HG02840 (cell line): ENCODE measurements around the gene KCNN3.

Source experiments
- ATAC-seq: cut with Tn5 transposase; IDR thresholded peaks from one replicate; pipeline ENCODE4 v1.9.1; 2021; ENCODE audit warnings: mild to moderate bottlenecking, moderate library complexity, moderate number of reproducible peaks; ENCODE audit not compliant: unreplicated experiment, low FRiP score

Gene KCNN3

DNA sequence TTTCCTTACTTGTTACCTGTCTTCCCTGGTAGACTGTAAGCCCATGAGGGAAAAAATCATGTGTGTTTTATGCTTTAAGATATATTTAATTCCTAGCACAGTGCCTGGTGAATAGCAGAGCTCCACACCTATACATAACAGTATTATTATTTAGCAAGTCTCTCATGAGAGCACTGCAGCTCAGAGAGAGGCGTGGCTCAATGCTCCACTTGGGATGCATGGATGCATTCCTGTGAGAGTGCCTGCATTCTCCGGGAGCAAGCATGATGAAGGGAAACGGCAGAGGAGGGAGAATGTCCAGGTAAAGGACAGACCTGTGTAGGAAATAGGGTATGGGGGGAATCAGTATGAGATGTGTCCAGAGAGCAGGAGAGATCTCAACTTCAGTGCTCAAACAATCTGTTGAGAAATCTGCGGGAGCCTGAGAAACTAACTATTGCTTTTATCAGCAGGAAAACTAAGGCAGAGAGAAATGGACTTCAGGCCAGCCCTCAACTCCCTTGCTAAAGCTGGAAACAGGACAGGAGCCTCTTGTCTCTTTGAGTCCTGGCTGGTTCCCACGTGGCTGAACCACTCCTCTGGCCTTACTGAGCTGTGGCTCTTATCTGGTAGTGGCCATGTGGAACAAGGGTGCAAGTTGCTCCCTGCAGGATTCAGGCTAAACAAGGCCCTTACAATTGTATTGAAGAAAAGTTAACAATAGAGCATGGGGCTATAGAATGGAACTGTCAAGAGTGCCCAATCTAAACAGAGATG, 113.1 kb downstream of the KCNN3 start:
- no peak for ATAC-seq

DNA sequence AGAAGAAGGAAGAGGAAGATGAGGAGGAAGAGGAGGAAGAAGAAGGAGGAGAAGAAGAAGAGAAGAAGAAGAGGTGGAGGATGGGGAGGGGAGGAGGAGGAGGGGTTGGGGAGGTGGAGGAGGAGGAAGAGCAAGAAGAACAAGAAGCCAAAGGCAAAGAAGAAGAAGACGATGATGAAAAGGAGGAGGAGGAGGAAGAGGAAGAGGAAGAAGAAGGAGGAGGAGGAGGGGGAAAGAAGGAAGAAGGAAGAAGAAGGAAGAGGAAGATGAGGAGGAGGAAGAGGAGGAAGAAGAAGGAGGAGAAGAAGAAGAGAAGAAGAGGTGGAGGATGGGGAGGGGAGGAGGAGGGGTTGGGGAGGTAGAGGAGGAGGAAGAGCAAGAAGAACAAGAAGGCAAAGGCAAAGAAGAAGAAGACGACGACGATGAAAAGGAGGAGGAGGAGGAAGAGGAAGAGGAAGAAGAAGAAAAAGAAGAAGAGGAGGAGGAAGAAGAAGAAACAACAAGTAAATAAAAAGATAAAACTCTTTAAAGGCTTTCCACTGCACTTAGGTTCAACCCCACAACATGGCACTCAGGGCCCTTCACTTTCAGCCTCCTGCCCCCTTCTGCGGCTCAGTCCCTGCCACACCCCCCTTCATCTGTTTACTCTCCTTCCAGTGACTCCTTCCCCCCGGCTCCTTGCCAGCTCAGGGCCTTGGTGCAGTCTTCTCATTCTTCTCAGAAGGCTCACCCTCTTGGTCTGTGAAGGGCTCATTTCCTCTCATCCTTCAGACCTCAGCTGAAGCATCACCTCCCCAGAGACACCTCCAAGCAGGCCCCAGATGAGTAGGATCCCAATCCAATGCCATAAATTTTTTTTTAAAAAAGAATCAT, 114.0 kb downstream of the KCNN3 start:
- no peak for ATAC-seq

DNA sequence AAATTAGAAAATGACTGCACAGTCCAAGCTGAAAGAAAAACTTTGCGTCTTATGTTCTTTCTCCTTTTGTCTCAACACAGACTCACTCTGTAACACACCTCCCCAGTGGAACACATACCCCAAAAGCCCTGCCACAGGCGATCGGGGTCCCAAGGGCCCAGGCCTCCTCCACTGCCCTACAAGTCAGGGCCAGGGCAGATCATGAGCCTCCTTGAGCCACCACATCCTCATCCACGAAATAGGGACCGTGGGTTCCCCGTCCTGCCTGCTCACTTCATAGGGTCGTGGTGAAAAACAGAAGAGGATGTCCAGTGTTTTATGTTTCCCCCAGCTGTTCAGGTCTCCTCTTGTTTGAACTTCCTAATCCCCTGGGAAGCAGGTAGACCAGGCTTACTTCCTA, 116.7 kb downstream of the KCNN3 start:
- ATAC-seq, result no peak

DNA sequence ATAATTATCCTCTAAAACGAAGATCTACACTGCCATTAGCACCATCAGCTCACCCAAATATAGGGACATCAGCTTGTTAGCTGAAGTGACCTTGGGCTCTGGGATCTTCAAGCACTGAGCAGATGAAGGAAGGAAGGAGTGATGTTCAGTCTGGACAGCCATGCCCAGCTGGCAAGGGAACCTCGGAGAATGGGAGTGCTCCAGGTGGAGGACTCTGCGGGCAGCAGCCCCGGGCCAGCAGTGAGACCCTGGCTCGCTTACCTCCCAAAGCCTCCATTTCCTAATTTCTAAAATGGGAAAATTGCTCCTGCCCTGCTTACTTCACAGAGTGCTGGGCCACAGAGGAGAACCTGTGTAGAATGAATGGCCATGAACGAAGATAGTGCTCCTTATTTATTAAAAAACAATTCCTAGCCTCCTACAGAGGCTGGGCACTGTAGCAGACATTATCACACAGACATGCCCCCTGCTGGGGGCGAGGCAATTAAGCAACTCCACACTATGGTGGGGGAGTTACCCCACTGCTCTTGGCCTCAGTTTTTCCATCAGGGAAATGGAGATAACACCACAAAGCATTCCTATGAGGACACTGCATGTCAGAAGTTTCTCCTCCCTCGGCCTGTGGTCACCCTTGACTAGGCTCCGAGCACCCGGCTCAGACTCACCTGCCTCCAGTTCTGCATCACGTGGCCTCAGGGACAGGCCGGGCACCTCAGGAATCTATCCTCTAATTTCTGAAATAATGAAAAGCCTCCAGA, 117.6 kb downstream of the KCNN3 start:
- no peak for ATAC-seq

DNA sequence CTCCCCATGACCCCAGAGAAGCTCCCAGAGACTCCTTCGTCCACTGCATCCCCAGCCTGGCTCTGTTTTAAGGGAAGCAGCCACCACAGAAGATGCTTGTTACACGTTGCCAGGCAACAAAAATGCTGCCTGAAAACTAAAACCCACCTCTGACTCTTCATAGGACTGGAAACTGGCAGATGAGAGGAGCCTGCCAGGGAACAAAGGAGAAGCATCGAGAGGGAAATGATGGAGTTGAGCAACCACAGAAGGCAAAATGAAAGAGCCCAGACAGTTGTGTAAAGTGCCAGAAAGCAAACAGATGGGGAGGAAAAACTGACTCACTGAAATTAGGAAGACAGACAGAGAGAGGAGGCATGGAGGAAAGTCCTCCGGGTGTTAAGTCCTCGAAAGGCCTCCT, 118.4 kb downstream of the KCNN3 start:
- ATAC-seq, result no peak

DNA sequence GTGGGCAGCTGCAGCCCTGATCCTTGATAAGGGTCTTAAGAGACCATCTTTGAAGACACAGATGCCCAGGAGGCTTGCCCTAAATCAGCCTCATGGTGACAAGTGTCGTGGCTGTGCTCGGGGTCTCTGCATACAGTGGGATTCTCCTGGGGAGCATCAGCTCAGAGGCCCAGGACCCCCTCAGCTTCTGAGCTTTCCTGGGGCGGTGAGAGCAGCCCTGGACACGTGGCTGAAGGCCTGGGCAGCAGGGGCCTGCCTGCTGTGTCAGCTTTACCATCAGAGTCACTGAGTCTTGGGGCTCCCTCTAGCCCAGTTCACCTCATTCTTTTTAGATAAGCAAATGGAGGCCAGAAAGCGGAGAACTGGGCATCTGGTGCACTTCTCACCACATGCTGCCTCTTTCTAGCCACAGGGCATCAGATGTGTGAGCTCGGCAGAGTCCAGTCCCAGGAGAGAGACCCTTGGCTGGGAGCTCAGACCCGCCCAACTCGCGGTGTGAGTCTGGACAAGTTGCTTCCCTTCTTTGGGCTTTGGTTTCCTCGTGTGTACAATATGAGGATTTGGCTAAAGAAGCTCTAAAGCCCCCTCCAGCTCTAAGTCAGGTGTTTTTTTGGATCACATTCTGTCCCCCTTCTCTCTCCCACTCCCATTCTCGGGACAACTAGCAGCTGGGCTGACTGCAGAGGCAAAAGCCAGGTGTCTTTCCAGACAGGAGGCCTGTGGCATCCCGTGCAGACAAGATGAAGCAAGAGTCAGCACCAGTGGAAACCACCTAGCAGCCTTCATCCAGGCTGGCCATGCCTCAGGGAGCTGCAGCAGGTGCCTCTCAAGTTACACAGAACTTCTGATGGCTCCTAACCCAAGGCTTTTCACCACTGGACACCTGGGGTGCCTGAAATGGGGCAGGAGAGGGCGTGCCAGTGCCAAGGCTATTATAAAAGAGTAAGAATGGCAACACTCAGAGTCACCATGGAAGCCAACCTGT, 119.1 kb downstream of the KCNN3 start:
- ATAC-seq, result no peak

DNA sequence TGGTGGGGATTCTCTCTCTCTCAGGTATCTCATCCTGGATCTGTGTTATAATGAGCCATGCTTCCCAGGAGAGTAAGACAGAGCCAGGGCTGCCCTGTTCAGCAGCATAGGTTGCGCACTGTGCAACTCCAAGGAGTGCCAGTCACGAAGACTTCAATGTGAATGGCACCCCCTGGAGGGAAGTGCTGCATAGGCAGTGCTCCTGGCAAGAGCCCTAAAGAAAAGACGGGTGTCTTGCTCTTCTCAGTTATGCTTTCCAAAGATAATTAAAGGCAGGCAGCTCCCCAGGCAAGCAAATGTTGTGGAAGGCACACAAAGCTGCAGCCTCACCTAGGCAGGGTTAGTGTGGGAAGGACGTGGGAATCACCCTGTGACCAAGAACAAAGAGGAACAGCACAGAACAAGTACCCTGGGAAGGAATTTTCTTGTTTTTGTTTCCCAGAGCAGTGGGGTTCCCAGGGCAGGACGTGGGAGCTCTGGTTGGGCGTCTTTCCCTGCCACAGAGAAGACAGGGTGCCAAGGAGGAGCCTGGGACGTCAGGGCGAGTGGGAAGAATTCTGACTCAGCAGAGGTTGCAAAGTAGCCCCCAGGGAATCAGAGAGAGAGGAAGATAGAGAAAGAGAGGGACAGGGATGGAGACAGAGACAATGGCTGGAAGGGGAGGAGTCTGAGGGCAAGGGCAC, 120.9 kb downstream of the KCNN3 start:
- ATAC-seq, result no peak

DNA sequence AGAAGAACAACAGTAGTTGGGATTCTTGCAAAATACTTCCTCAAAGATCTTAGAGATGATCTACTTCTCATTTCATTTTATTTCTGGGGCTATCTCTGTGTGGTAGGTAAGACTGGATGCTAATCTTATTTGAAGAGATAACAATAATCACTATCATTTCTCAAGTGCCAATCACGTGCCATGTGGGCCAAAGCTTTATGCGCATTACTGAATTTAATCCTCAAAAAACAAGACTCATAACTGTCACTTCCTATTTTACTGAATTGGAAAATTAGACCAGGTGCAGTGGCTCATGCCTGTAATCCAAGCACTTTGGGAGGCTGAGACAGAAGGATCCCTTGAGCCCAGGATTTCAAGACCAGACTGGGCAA, 121.7 kb downstream of the KCNN3 start:
- no peak for ATAC-seq

DNA sequence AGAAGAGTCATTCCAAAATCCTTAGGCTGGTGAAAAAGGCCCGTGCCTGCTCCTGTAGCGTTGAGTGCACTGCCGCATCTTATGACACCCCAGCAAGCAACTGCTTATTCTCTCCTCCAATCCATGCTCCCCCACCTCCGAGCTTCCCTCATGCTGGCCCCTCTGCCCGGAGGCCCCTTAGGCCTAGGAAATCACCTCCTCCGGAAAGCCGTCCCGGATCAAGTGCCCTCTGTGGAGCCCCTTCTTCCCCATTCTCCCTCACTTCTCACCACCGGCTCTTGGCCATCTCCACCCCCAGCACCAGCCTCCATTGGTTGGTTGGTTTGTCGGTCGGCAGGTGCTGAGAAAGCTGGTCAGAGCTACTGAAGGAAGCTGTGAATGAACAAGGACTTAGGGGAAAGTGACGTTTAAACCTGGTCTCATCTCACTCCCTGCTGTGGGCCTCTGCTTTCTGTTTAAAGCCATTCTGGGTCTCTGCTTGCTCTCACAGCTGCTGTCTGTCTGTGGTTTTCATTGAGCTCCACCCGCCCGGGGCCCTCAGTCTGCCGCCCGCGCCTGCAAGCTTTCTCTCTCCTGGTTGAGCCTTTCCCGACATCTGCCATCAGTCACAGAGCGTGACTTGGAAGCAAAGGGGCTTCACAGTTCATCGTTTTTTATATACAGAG, 122.2 kb downstream of the KCNN3 start:
- ATAC-seq, result no peak

DNA sequence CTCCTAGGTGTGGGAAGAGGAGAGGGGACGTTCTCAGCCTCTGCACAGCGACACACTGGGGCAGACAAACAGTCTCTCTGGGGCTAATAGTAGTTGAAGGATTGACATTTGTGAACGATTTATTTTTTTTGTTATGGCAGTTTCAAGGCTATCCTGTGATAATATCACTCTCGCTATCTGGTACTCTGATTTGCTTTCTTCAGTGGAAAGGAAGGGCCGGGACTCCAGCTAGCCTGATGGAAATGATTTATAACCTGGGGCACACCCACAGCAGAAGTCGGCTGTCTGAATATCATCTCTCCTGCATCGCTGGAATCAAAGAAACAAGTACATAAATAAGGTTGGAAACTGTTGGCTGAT, 122.7 kb downstream of the KCNN3 start:
- ATAC-seq, result no peak

DNA sequence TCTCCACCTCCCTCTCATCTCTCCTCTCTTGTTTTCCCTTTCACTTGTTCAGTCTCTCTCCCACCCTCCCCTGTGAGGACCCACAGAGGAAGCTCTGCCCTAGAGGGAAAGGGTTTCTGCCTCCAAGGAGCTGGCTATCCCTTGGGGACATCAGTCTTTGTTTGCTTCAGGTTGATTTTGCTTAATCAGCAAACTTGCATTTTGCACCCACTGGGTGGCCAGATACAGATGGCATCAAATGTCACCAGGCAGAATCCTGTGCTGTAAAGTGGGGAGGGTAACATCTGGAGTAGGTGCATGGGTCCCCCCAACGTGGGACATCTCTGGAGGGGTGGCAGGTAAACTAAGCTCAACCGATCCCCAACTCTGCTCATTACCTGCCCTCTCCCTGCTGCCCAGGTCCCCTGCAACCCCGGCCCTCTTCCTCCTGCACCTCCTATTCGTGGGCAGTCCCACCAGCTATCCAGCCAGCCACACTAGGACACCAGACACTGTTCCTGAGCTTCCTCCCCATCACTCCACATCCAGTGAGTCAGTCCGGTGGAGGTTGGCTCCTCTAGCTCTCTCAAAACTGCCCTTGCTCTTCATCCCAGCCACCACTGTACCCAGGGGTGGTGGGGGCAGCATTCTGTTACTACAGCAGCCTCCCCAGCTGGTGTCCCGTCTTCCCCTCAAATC, 123.3 kb downstream of the KCNN3 start:
- no peak for ATAC-seq

DNA sequence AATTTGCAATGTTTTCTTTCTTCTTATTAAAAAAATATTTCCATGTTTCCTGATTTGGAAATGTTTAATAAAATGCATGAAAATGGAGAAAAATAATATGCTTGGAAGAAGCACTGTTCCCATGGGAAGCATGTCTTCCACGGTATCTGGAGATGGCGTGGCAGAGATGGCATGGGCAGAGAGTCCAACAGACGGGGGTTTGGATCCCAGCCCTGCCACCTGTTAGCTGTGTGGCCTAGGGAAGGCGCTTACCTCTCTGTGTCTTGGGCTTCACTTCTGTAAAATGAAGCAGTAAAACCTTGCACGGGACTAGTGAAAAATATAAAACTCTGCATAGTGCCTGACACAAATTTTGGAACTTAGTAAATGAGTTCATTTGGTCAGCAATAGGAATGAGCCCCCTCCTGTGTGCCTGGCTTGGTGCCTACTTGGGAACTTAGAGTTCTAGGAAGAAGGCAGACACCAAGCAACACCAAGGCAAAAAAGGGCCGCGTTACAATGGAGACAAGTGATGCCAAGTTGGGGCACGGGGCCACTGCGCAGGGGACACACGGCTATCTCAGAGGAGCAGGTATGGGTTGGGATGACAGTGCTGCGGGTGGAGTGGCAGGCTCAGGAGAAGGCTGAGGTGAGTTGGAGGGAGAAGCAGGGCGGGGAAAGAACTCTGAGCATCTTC, 124.2 kb downstream of the KCNN3 start:
- no peak for ATAC-seq

DNA sequence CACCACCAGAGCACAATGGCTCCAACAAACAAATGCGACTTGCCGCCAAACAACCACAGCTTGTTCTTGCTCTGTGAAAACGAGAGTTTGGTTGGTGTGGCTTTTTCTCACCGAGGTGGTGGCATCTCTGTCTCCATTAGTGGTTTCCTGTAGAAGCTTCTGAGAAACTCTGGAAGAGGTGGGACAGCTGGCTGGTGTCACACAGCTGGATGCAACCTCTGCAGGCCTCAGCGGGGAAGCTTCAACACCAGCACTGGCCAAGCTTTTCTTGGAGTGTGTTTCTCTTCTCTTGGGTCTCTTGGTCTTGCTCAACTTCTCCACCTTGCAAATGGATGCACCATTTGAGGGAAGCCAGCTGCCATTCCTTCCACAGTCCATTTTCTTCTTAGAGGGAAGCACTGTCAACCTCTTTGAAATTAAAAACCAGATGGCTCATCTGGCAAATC, 124.8 kb downstream of the KCNN3 start:
- ATAC-seq, result no peak

DNA sequence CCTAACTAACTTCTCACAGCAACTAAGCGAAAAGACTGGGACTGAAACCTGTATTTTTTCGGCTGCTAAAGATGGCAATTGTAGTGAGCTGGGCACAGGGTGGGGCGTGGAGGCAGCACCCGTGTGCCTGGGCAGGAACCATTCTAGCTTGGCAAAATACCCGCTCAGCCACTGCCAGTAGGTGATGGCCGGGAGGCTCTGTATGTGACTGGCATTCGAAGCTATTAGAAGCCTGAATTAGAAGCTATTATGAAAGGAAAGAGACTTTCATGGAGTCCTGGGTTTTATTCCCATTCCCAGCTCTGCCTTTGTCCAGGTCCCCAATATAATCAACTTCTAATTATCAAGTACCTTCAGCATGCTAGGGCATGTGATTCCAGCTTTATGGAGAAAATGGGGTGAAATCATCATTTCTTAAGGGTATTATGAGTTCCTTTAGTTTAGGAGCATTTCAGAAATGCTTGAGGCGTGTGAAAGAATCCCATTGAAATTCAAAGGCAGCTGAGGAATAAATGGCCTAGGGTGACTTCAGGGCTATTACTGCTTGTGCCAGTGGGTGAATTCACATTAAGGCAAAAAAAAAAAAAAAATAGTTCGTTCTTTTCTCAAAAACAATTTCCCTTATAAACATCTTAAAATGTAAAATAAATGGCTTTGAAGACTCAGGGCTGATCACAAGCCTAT, 125.6 kb downstream of the KCNN3 start:
- ATAC-seq, result no peak

DNA sequence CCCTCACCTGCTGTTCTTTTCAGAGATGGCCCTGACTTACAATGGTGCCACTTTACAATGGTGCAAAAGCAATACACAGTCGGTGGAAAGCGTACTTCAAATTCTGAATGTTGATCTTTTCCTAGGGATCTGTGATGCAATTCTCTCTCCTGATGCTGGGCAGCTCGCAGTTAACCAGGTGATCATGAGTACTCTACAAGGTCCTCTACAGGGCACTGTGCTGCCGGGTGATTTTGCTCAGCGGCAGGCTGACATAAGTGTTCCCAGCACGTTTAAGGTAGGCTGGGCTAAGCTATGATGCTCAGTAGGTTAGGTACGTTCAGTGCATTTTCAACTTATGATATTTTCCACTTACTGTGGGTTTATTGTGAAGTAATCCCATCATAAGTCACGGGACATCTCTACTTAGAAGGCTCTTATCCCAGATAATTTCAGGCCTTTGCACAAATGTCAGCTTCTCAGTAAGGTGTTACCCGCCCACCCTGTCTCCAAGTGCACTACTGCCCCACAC, 126.5 kb downstream of the KCNN3 start:
- no peak for ATAC-seq

DNA sequence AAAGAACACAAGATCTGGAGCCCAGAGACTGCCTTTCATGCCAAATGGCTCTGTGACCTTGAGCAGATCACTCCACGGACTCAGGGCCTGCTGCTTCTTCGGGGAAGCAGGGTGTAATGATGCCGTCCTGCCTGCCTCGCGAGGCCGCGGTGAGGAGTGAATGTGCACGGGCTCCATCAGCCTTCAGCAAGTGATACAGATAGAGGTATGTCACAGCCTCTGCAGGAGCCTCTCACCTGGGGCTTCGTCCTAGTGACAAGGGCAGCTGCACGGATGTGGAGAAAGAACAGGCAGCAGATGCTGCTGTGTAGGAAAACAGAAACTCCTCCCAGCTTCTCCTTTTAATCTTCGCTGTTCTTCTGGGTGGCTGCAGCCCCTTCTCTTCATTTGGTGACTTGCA, 127.5 kb downstream of the KCNN3 start:
- ATAC-seq, result no peak
